ENCODE measurements around the gene CYP27C1.

The CYP27C1 gene

GRCh38 chr2:127191331-127192219 is 28.5 kb downstream of the CYP27C1 start:
- DNase-seq = no peak

GRCh38 chr2:127188797-127189196 is 31.3 kb downstream of the CYP27C1 start:
- DNase-seq = no peak

- DNase-seq = no peak
These were observed 32.3 kb downstream of the CYP27C1 start for GRCh38 chr2:127187831-127188230.

- no peak for DNase-seq
These were observed 32.9 kb downstream of the CYP27C1 start for GRCh38 chr2:127187081-127187775.

- DNase-seq = no peak
These were observed 34.4 kb downstream of the CYP27C1 start for GRCh38 chr2:127185705-127186104.

- DNase-seq = no peak
These were observed 35.0 kb downstream of the CYP27C1 start for GRCh38 chr2:127185093-127185492.

GRCh38 chr2:127183771-127184170 is 36.3 kb downstream of the CYP27C1 start:
- DNase-seq = no peak

- no peak for DNase-seq
These were observed 37.3 kb downstream of the CYP27C1 start for GRCh38 chr2:127182626-127183458.

- DNase-seq = no peak
These were observed 38.2 kb downstream of the CYP27C1 start for GRCh38 chr2:127181851-127182250.

GRCh38 chr2:127179766-127180165 is 40.3 kb downstream of the CYP27C1 start:
- DNase-seq = no peak

GRCh38 chr2:127177617-127178263 is 42.4 kb downstream of the CYP27C1 start:
- no peak for DNase-seq

- no peak for DNase-seq
These were observed 43.5 kb downstream of the CYP27C1 start for GRCh38 chr2:127176371-127177311.

GRCh38 chr2:127175751-127176354 is 44.2 kb downstream of the CYP27C1 start:
- DNase-seq = no peak

GRCh38 chr2:127175041-127175721 is 44.9 kb downstream of the CYP27C1 start:
- peak; percentile 7 for DNase-seq

GRCh38 chr2:127174640-127175039 is 45.5 kb downstream of the CYP27C1 start:
- no peak for DNase-seq

GRCh38 chr2:127174136-127174535 is 46.0 kb downstream of the CYP27C1 start:
- no peak for DNase-seq

GRCh38 chr2:127173057-127173456 is 47.0 kb downstream of the CYP27C1 start:
- no peak for DNase-seq

GRCh38 chr2:127172306-127172705 is 47.8 kb downstream of the CYP27C1 start:
- no peak for DNase-seq

- DNase-seq = no peak
These were observed 49.5 kb downstream of the CYP27C1 start for GRCh38 chr2:127170452-127171197.

GRCh38 chr2:127170021-127170420 is 50.1 kb downstream of the CYP27C1 start:
- DNase-seq = no peak
